Activated CD4-positive, alpha-beta memory T cell treated with anti-CD3 and anti-CD28 coated beads, Interleukin-2, amount 10 ng/mL, durations not matched to agents 7 days and 5 days (primary cell): ENCODE data around the gene NFIX. TPM values are rescaled to one million over a fixed set of nuclear protein-coding genes. Genes with fewer than 3 reads are reported as not detected.

Experiments
- CTCF ChIA-PET: fragments of 350-600 bp; sonication (Branson Sonifier 250); formaldehyde crosslinking; loops from one replicate; lab custom pipeline; 2021; ENCODE audit warnings: antibody characterized with exemption, inconsistent platforms; lab: Charles Lee
- POLR2A ChIA-PET: fragments of 350-600 bp; sonication (Branson Sonifier 250); formaldehyde crosslinking; loops from one replicate; lab custom pipeline; 2021; ENCODE audit warnings: antibody characterized with exemption; lab: Charles Lee
- DNase-seq: peaks from one replicate; pipeline ENCODE4 v3.0.0-alpha.2; 2020
- H3K27ac Mint-ChIP-seq: one replicate; pipeline ENCODE4 v1.8.0; 2021; ENCODE audit warnings: mild to moderate bottlenecking, mixed read lengths
- H3K27me3 Mint-ChIP-seq: one replicate; pipeline ENCODE4 v1.8.0; 2021; ENCODE audit warnings: mixed read lengths
- H3K36me3 Mint-ChIP-seq: one replicate; pipeline ENCODE4 v1.8.0; 2021; ENCODE audit warnings: low read depth, mixed read lengths
- H3K4me1 Mint-ChIP-seq: one replicate; pipeline ENCODE4 v1.8.0; 2021; ENCODE audit warnings: mixed read lengths
- H3K4me3 Mint-ChIP-seq: one replicate; pipeline ENCODE4 v1.8.0; 2021; ENCODE audit warnings: mild to moderate bottlenecking, mixed read lengths
- H3K9me3 Mint-ChIP-seq: one replicate; pipeline ENCODE4 v1.8.0; 2021; ENCODE audit warnings: mixed read lengths
- total RNA-seq, 2 experiments: library from RNA; stranded (reverse); gene quantifications; one replicate each; pipeline ENCODE4 v1.2.3, GENCODE V29; 2021

Gene NFIX
- total RNA-seq, 2 experiments from 2014 or later = 0.05 TPM; not detected in 1

DNA sequence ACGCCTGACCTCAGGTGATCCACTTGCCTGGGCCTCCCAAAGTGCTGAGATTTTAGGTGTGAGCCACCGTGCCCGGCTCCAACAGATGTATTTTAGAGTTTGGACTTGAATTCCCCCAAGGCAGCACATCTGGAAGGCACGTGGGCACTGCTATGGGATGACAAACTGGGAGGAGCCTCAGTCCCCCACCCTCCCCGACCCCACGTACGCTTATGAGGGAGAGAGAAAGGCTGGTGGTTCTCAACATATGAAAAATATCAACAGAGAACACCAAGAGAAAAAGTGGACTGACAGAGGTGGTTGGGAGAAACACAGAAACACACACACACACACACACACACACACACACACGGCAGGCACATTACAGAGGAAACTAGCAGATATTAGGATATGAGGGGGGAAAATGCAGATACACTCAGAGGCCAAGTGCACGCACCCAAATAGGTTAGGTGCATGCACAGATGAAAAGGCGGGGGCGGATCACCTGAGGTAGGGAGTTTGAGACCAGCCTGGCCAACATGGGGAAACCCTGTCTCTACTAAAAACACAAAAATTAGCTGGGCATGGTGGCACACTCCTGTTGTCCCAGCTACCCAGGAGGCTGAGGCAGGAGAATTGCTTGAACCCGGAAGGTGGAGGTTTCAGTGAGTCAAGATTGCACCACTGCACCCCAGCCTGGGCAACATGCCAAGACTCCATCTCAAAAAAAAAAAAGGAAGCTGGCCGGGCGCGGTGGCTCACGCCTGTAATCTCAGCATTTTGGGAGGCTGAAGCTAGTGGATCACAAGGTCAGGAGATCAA lies 151.7 kb downstream of the NFIX start:
- Mint-ChIP-seq H3K36me3 (peaks cover 16% of the 10 kb centered on the region), H3K4me1 (peaks cover 21% of the 10 kb centered on the region), H3K9me3 (no peaks in the 10 kb centered on the region), H3K4me3 (no peak overlapping the region), H3K27me3 (no peaks in the 10 kb centered on the region), H3K27ac (no peak overlapping the region)
- POLR2A ChIA-PET = interaction anchor here (2.3 kb wide), 1 partner anchor 11 kb away, joined by 8 read pairs; no protein-coding TSS in a partner anchor
- DNase-seq = no peak
- CTCF ChIA-PET = no interaction called here

Other genes with a start within 250 kb of the NFIX start
- gene BEST2, start 243.7 kb upstream of the NFIX start, total RNA-seq = not detected
- gene HOOK2, start 219.9 kb upstream of the NFIX start, total RNA-seq = 10 to 100 TPM; 17.0 to 17.8 TPM
- 100 to 1,000 TPM; 197 TPM for gene JUNB, start 204.0 kb upstream of the NFIX start, total RNA-seq
- 100 to 1,000 TPM; 234 to 240 TPM for gene PRDX2, start 193.7 kb upstream of the NFIX start, total RNA-seq
- gene THSD8, start 193.4 kb upstream of the NFIX start, total RNA-seq = 10 to 100 TPM; 19.2 to 25.5 TPM
- gene RNASEH2A, start 188.9 kb upstream of the NFIX start, total RNA-seq = 10 to 100 TPM; 34.8 to 38.4 TPM
- not detected for gene RTBDN, start 160.9 kb upstream of the NFIX start, total RNA-seq
- gene MAST1, start 157.0 kb upstream of the NFIX start, total RNA-seq = 1 to 10 TPM; 1.1 to 2.1 TPM
- 10 to 100 TPM; 37.6 to 39.3 TPM for gene DNASE2, start 114.0 kb upstream of the NFIX start, total RNA-seq
- under 1 TPM; 0.13 to 0.20 TPM for gene KLF1, start 108.3 kb upstream of the NFIX start, total RNA-seq
- gene GCDH, start 104.3 kb upstream of the NFIX start, total RNA-seq = 10 to 100 TPM; 23.3 to 25.1 TPM
- 1 to 10 TPM; 3.9 to 4.9 TPM for gene SYCE2, start 76.2 kb upstream of the NFIX start, total RNA-seq
- 10 to 100 TPM; 72.4 to 74.9 TPM for gene FARSA, start 61.8 kb upstream of the NFIX start, total RNA-seq
- 100 to 1,000 TPM; 640 to 660 TPM for gene CALR, start 56.9 kb upstream of the NFIX start, total RNA-seq
- gene RAD23A, start 49.6 kb upstream of the NFIX start, total RNA-seq = 100 to 1,000 TPM; 119 to 123 TPM
- 10 to 100 TPM; 17.5 to 18.4 TPM for gene GADD45GIP1, start 38.3 kb upstream of the NFIX start, total RNA-seq
- under 1 TPM; 0.13 to 0.15 TPM for gene DAND5, start 25.9 kb upstream of the NFIX start, total RNA-seq
- gene LYL1, start 107.4 kb downstream of the NFIX start, total RNA-seq = 1 to 10 TPM; 5.7 to 6.2 TPM
- gene TRMT1, start 121.3 kb downstream of the NFIX start, total RNA-seq = 10 to 100 TPM; 29.4 to 29.7 TPM
- 10 to 100 TPM; 74.5 to 82.2 TPM for gene NACC1, start 122.8 kb downstream of the NFIX start, total RNA-seq
- 10 to 100 TPM; 69.0 to 72.2 TPM for gene STX10, start 154.9 kb downstream of the NFIX start, total RNA-seq
- gene IER2, start 154.9 kb downstream of the NFIX start, total RNA-seq = 100 to 1,000 TPM; 231 to 234 TPM